ENCODE measurements around the gene OPA1.

Gene OPA1

GRCh38 chr3:193614430-193614829 lies 21.4 kb downstream of the OPA1 start:
- TF ChIP-seq CTCF (IDR thresholded peaks at IDR 0.05): no peak
- DNase-seq: no peak
- Mint-ChIP-seq H3K4me3 (no peak overlapping the region), H3K27me3 (ENCODE audit: low read depth, poor library complexity) (peaks cover 5% of the 10 kb centered on the region), H3K9me3 (peaks cover 48% of the 10 kb centered on the region), H3K4me1 (no peaks in the 10 kb centered on the region), H3K27ac (no peak overlapping the region), H3K36me3 (ENCODE audit: low read depth) (peaks cover 89% of the 10 kb centered on the region)

- Mint-ChIP-seq H3K27me3 (ENCODE audit: low read depth, poor library complexity) (no peaks in the 10 kb centered on the region), H3K4me3 (no peak overlapping the region), H3K36me3 (ENCODE audit: low read depth) (peaks cover 82% of the 10 kb centered on the region), H3K9me3 (peaks cover 18% of the 10 kb centered on the region), H3K27ac (no peak overlapping the region), H3K4me1 (no peaks in the 10 kb centered on the region)
- DNase-seq: no peak
- TF ChIP-seq CTCF (IDR thresholded peaks at IDR 0.05): no peak
Observed at GRCh38 chr3:193617628-193618027, 24.6 kb downstream of the OPA1 start.

GRCh38 chr3:193620057-193620456 lies 27.0 kb downstream of the OPA1 start:
- no peak for DNase-seq
- Mint-ChIP-seq H3K9me3 (no peaks in the 10 kb centered on the region), H3K36me3 (ENCODE audit: low read depth) (peaks cover 66% of the 10 kb centered on the region), H3K27ac (peak overlapping the region; percentile 53), H3K4me1 (no peaks in the 10 kb centered on the region), H3K27me3 (ENCODE audit: low read depth, poor library complexity) (no peaks in the 10 kb centered on the region), H3K4me3 (no peak overlapping the region)
- TF ChIP-seq CTCF (IDR thresholded peaks at IDR 0.05): no peak

GRCh38 chr3:193620650-193621049 lies 27.6 kb downstream of the OPA1 start:
- TF ChIP-seq CTCF (IDR thresholded peaks at IDR 0.05): no peak
- H3K4me1 Mint-ChIP-seq: no peaks in the 10 kb centered on the region
- H3K4me3 Mint-ChIP-seq: no peak overlapping the region
- DNase-seq: no peak
- no peaks in the 10 kb centered on the region for H3K9me3 Mint-ChIP-seq
- peaks cover 60% of the 10 kb centered on the region for H3K36me3 Mint-ChIP-seq (ENCODE audit: low read depth)
- H3K27ac Mint-ChIP-seq: no peak overlapping the region
- no peaks in the 10 kb centered on the region for H3K27me3 Mint-ChIP-seq (ENCODE audit: low read depth, poor library complexity)

GRCh38 chr3:193621127-193621526 lies 28.1 kb downstream of the OPA1 start:
- Mint-ChIP-seq H3K27me3 (ENCODE audit: low read depth, poor library complexity) (no peaks in the 10 kb centered on the region), H3K4me3 (no peak overlapping the region), H3K27ac (no peak overlapping the region), H3K4me1 (no peaks in the 10 kb centered on the region), H3K9me3 (no peaks in the 10 kb centered on the region), H3K36me3 (ENCODE audit: low read depth) (peaks cover 60% of the 10 kb centered on the region)
- TF ChIP-seq CTCF (IDR thresholded peaks at IDR 0.05): no peak
- DNase-seq: no peak

- no peak overlapping the region for H3K4me3 Mint-ChIP-seq
- H3K27me3 Mint-ChIP-seq (ENCODE audit: low read depth, poor library complexity): peaks cover 2% of the 10 kb centered on the region
- no peak overlapping the region for H3K27ac Mint-ChIP-seq
- no peaks in the 10 kb centered on the region for H3K9me3 Mint-ChIP-seq
- no peak for DNase-seq
- H3K36me3 Mint-ChIP-seq (ENCODE audit: low read depth): peaks cover 26% of the 10 kb centered on the region
- TF ChIP-seq CTCF (IDR thresholded peaks at IDR 0.05): no peak
- no peaks in the 10 kb centered on the region for H3K4me1 Mint-ChIP-seq
Observed at GRCh38 chr3:193630005-193630404, 37.0 kb downstream of the OPA1 start.
